Stimulated activated CD4-positive, alpha-beta T cell treated with anti-CD3 and anti-CD28 coated beads, Interleukin-4, amount 100 ng/mL, for 4 hours (primary cell): ENCODE measurements around the gene TCAF1.

Experiments
- DNase-seq, 2 experiments: peaks; one replicate each; pipeline ENCODE4 v3.0.0-alpha.2; 2020

TCAF1 gene

GRCh38 chr7:143901668-143902331, at the start of gene TCAF1:
Gene TCAF1, minus strand, starts transcription at chr7:143902176. Its CDS starts 25,568 bp downstream, at chr7:143876608.
- peak; percentile 84 to 90 for DNase-seq

- no peak for DNase-seq
Observed at GRCh38 chr7:143948733-143949132, 46.8 kb upstream of the TCAF1 start.

DNA sequence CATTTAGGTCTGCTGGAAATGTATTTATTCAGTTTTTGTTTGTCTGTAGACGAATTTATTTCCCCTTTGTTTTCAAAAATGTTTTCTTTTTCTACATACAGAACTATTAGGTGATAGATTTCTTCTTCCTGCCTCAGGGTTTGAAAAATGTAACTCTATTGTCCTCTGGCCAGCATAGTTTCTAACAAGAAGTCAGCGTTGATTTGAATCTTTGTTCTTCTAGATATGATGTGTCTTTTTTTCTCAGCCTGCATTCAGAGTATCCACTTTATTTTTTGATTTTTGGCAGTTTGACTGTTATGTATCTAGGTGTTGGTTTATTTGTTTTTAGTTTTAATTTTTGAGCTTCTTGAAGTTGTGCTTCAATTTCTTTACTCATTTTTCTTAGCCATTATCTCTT, 45.1 kb upstream of the TCAF1 start:
- DNase-seq, result no peak

GRCh38 chr7:143945423-143945822, 43.4 kb upstream of the TCAF1 start:
- no peak for DNase-seq

GRCh38 chr7:143938379-143939243, 36.6 kb upstream of the TCAF1 start:
- no peak for DNase-seq

GRCh38 chr7:143936087-143937009, 34.4 kb upstream of the TCAF1 start:
- no peak for DNase-seq

DNA sequence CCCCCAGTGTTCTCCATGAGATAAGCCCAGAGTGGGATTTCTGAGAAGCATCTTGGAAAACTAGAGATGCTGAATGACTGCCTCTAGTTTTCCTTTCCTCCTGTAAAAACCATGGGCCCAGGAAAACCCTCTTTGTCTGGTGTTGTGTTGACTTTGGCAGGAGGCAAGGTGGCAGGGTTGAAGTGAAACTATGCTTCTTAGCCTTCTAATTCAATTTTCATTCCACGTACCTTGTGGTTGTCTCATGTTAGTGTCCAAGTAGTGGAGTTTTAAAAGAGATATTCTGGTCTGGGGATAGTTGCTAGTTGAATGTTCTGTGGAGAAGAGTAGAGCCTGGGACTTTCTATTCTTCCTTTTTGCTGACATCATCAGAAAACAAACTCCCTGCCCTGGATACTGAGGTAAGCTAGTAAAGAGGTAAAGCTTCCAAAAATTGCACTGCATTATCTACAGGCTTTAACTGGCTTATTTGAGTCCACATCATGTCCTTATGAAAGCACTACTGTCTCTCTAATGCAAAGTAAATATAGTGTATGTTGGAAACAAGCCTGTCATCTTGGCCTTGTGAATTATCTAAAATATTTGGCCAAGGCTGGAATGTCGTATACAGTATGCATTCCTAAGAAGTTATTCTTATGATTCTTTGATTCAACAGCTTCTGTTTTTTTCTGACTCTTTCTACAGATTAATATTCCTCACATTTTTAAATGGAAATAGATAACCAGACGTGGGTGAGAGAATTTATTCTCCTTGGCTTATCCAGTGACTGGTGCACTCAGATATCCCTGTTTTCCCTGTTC, 32.8 kb upstream of the TCAF1 start, which contains the start of gene OR2F2:
Gene OR2F2, plus strand, starts transcription at position 708 of the 800 bp plus-strand sequence. Its CDS starts 0 bp downstream, at position 708.
- no peak for DNase-seq

DNA sequence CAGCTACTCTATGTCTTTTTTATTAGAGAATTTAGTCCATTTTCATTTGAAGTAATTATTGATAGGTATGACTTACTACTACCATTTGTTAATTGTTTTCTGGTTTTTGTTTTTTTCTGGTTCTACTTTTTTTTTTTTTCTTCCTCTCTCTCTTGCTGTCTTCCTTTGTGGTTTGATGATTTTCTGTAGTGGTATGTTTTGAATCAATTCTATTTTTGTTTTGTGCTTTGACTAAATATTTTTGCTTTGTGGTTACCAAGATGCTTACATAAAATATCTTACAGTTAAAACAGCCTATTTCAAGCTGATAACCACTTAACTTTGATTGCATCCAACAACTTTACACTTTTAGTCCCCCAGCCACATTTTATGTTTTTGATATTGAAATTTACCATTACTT, 29.8 kb upstream of the TCAF1 start:
- DNase-seq, result no peak

- no peak for DNase-seq
Observed at GRCh38 chr7:143929224-143929920, 27.4 kb upstream of the TCAF1 start.

GRCh38 chr7:143924851-143925250, 22.9 kb upstream of the TCAF1 start:
- DNase-seq, result no peak

GRCh38 chr7:143914938-143915652, 13.1 kb upstream of the TCAF1 start:
- no peak for DNase-seq

DNA sequence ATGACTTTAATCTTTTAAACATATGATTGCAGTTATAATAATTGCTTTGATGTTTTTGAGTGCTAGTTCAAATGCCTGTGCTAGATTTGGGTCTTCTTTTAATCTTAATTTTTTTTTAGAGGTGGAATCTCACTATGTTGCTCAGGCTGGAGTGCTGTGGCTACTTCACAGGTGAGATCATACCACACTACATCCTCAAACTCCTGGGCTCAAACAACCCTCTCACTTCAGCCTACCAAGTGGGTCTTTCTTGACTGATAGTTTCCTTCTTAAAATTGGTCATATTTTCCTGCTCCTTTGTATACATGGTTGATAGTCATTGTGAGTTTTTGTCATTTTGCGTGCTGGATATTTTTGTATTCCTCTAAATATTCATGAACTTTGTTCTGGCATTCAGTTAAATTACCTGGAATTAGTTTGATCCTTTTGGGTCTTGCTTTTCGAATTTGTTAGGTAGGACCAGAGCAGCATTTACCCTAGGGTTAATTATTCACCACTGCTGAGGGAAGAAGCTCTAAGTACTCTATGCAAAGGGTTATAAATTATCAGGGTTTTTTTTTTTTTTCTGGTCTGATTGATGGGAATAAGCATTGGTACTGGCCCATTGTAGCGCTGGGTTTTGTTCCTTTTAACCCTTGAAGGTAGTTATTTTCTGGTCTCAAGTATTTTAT, 12.1 kb upstream of the TCAF1 start:
- DNase-seq, result no peak

- no peak for DNase-seq
Observed at GRCh38 chr7:143910473-143911248, 8.7 kb upstream of the TCAF1 start.

GRCh38 chr7:143909863-143910262, 7.9 kb upstream of the TCAF1 start:
- DNase-seq, result no peak

- DNase-seq, result no peak
Observed at GRCh38 chr7:143908120-143908519, 6.1 kb upstream of the TCAF1 start.

GRCh38 chr7:143906895-143907294, 4.9 kb upstream of the TCAF1 start:
- DNase-seq, result no peak

- no peak for DNase-seq
Observed at GRCh38 chr7:143906151-143906550, 4.2 kb upstream of the TCAF1 start.

DNA sequence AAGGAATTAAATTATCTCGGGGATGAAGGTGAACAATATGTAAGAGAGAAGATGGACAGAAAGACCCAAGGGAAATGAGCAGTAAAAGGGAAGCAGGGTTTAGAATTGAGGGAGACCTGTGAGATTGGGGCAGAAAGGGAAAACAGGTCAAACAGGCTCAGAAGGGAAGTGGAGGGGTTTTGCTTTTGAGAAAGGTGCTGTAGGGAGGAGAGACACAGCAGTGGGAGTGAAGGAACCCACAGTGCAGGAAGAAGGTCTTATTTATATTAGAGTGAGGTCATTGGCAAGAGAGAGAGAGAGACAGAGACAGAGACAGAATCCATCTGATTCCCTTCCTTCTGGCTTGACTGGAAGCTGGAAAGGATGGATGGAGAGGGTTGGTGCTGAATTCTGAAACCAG, 3.5 kb upstream of the TCAF1 start:
- DNase-seq, result no peak

- DNase-seq, result no peak
Observed at GRCh38 chr7:143902332-143902899, 440 bp upstream of the TCAF1 start.
